Neuronal stem cell (in vitro differentiated cells): ENCODE results near the gene SLC25A1.
"Not testable (repeated sequence)": the region's sequence is repeated elsewhere in the genome, so short reads cannot be mapped to it uniquely, and the experiment has no call there.

ENCODE experiments used
- DNase-seq: peaks from one replicate; pipeline ENCODE4 v3.0.0-alpha.2; 2013; ENCODE audit warnings: low spot score
- H2AFZ ChIP-seq: one replicate; pipeline ENCODE4 v1.6.1; 2013; ENCODE audit warnings: mild to moderate bottlenecking, low read length, inconsistent platforms
- H2AK5ac ChIP-seq: 2 replicates; pipeline ENCODE4 v1.6.1; 2013; ENCODE audit warnings: low read depth, mild to moderate bottlenecking, inconsistent platforms, low read length, moderate library complexity, mixed read lengths
- H2BK120ac ChIP-seq: 2 replicates; pipeline ENCODE4 v1.6.1; 2013; ENCODE audit warnings: low read depth, mild to moderate bottlenecking, inconsistent platforms, low read length, moderate library complexity, mixed read lengths
- H2BK12ac ChIP-seq: one replicate; pipeline ENCODE4 v1.6.1; 2013; ENCODE audit warnings: low read length, inconsistent platforms
- H2BK15ac ChIP-seq: 2 replicates; pipeline ENCODE4 v1.6.1; 2013; ENCODE audit warnings: mild to moderate bottlenecking, low read length, inconsistent platforms, mixed read lengths
- H2BK5ac ChIP-seq: one replicate; pipeline ENCODE4 v1.6.1; 2013; ENCODE audit warnings: inconsistent platforms, mild to moderate bottlenecking, low read length, moderate library complexity
- H3K14ac ChIP-seq: one replicate; pipeline ENCODE4 v1.6.1; 2013; ENCODE audit warnings: low read length, inconsistent platforms
- H3K18ac ChIP-seq: 2 replicates; pipeline ENCODE4 v1.6.1; 2013; ENCODE audit warnings: low read length, inconsistent platforms
- H3K23ac ChIP-seq: 2 replicates; pipeline ENCODE4 v1.6.1; 2013; ENCODE audit warnings: low read depth, mild to moderate bottlenecking, mixed read lengths, low read length, inconsistent platforms; ENCODE audit not compliant: poor library complexity
- H3K27ac ChIP-seq: replicated peaks from 3 replicates; pipeline ENCODE4 v1.5.1; 2013; ENCODE audit warnings: low read length, inconsistent platforms
- H3K27me3 ChIP-seq, 3 experiments: 2 replicates each; pipeline ENCODE4 v1.6.1; 2013; ENCODE audit warnings: low read length in 3 of 3, mild to moderate bottlenecking in 2 of 3, inconsistent platforms in 1 of 3, low read depth in 1 of 3, mixed read lengths in 1 of 3, moderate library complexity in 1 of 3; ENCODE audit not compliant: control insufficient read depth in 3 of 3, insufficient read depth in 3 of 3
- H3K36me3 ChIP-seq, 2 donors: replicated peaks in 1 of 2; 2 replicates each; pipeline ENCODE4 v1.6.1; 2013; ENCODE audit warnings: low read length in 2 of 2; ENCODE audit not compliant: control insufficient read depth in 2 of 2, insufficient read depth in 2 of 2
- H3K4ac ChIP-seq: 2 replicates; pipeline ENCODE4 v1.6.1; 2013; ENCODE audit warnings: inconsistent platforms, mild to moderate bottlenecking, low read length, moderate library complexity
- H3K4me1 ChIP-seq, 2 donors: 1 replicate in 1 of 2; 2 replicates in 1 of 2; pipeline ENCODE4 v1.6.1; 2013; ENCODE audit warnings: low read length in 2 of 2, low read depth in 1 of 2; ENCODE audit not compliant: control insufficient read depth in 2 of 2, insufficient read depth in 1 of 2
- H3K4me2 ChIP-seq: one replicate; pipeline ENCODE4 v1.6.1; 2013; ENCODE audit warnings: mild to moderate bottlenecking, low read length, inconsistent platforms; ENCODE audit not compliant: insufficient read depth, poor library complexity, severe bottlenecking
- H3K4me3 ChIP-seq, 2 donors: 2 replicates each; pipeline ENCODE4 v1.5.1; 2013; ENCODE audit warnings: low read length in 2 of 2, mild to moderate bottlenecking in 2 of 2, inconsistent platforms in 1 of 2, moderate library complexity in 1 of 2
- H3K79me1 ChIP-seq: one replicate; pipeline ENCODE4 v1.6.1; 2013; ENCODE audit warnings: low read depth, mild to moderate bottlenecking, inconsistent platforms, low read length, moderate library complexity
- H3K9ac ChIP-seq: one replicate; pipeline ENCODE4 v1.6.1; 2013; ENCODE audit warnings: mild to moderate bottlenecking, low read depth, low read length, inconsistent platforms; ENCODE audit not compliant: poor library complexity
- H3K9me3 ChIP-seq, 2 donors: replicated peaks in 1 of 2; 2 replicates each; pipeline versions ENCODE3 to v1.6.1; 2013; ENCODE audit warnings: low read length in 2 of 2, mild to moderate bottlenecking in 2 of 2, inconsistent platforms in 1 of 2, low read depth in 1 of 2, mixed read lengths in 1 of 2, moderate library complexity in 1 of 2; ENCODE audit not compliant: control insufficient read depth in 2 of 2, insufficient read depth in 1 of 2
- H4K8ac ChIP-seq: one replicate; pipeline ENCODE4 v1.6.1; 2013; ENCODE audit warnings: low read depth, mild to moderate bottlenecking, inconsistent platforms, low read length, moderate library complexity
- H4K91ac ChIP-seq: one replicate; pipeline ENCODE4 v1.6.1; 2013; ENCODE audit warnings: low read length, low read depth, mild to moderate bottlenecking, inconsistent platforms; ENCODE audit not compliant: poor library complexity
- WGBS, 2 donors: extraction: QIAGEN DNeasy Blood & Tissue Kit; methylation state at CpG; one replicate each; pipeline ENCODE4 v1.1.7; 2013; ENCODE audit warnings: missing lambda C conversion rate in 2 of 2, mixed read lengths in 1 of 2; ENCODE audit not compliant: insufficient read length in 2 of 2, insufficient replicate concordance in 1 of 2; ENCODE audit errors: extremely low coverage in 2 of 2; 5-methylcytosine and 5-hydroxymethylcytosine counted together

The SLC25A1 gene

DNA sequence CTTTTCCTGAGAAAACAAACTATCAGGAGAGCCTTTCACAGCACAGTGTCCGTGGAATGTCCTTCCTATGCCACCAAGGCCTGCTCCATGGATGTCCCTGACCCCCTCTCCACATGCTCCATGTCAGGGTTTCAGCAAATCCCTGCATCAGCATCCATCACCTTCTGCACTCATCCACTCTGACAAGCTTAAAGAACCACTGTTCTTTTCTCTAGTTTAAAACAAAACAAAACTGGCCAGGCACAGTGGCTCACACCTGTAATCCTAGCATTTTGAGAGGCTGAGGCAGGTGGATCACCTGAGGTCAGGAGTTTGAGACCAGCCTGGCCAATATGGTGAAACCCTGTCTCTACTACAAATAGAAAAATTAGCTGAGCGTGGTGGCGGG is 24.3 kb upstream of the SLC25A1 start:
- H3K9ac ChIP-seq, H3K27ac ChIP-seq, H2AK5ac ChIP-seq, H3K4me2 ChIP-seq, H2BK5ac ChIP-seq, H3K4me1 ChIP-seq, H3K4ac ChIP-seq, H3K27me3 ChIP-seq, H3K79me1 ChIP-seq, H2BK120ac ChIP-seq, H3K36me3 ChIP-seq, H3K18ac ChIP-seq, H3K4me3 ChIP-seq, H2AFZ ChIP-seq, H4K91ac ChIP-seq, H3K9me3 ChIP-seq, H4K8ac ChIP-seq, H3K14ac ChIP-seq, H3K23ac ChIP-seq, H2BK12ac ChIP-seq, DNase-seq, H2BK15ac ChIP-seq: not testable (repeated sequence)
- WGBS, 2 donors, result no CpG with 5 or more reads among the region's 3 CpGs

- Histone ChIP-seq H4K91ac (no peak overlapping the region), H3K23ac (peak overlapping the region; percentile 89), H2BK15ac (no peak overlapping the region), H3K4ac (no peak overlapping the region), H3K18ac (no peak overlapping the region), H3K9me3 (no peaks in the 10 kb centered on the region), H3K14ac (no peak overlapping the region), H3K27me3 (no peaks in the 10 kb centered on the region), H3K4me3 (no peak overlapping the region), H3K79me1 (no peaks in the 10 kb centered on the region), H3K4me1 (peaks cover 0 to 2% of the 10 kb centered on the region in 2 donors), H2BK120ac (no peak overlapping the region), H2AK5ac (no peak overlapping the region), H3K27ac (no peak overlapping the region), H2BK12ac (no peak overlapping the region), H3K36me3 (peaks cover 0 to 3% of the 10 kb centered on the region in 2 donors), H2BK5ac (no peak overlapping the region), H4K8ac (no peak overlapping the region), H2AFZ (no peak overlapping the region), H3K9ac (no peak overlapping the region), H3K4me2 (no peak overlapping the region)
- no peak for DNase-seq
- whole genome bisulfite sequencing, 2 donors, result no CpG with 5 or more reads among the region's 18 CpGs
Observed at GRCh38 chr22:19201869-19202798, 23.6 kb upstream of the SLC25A1 start.

DNA sequence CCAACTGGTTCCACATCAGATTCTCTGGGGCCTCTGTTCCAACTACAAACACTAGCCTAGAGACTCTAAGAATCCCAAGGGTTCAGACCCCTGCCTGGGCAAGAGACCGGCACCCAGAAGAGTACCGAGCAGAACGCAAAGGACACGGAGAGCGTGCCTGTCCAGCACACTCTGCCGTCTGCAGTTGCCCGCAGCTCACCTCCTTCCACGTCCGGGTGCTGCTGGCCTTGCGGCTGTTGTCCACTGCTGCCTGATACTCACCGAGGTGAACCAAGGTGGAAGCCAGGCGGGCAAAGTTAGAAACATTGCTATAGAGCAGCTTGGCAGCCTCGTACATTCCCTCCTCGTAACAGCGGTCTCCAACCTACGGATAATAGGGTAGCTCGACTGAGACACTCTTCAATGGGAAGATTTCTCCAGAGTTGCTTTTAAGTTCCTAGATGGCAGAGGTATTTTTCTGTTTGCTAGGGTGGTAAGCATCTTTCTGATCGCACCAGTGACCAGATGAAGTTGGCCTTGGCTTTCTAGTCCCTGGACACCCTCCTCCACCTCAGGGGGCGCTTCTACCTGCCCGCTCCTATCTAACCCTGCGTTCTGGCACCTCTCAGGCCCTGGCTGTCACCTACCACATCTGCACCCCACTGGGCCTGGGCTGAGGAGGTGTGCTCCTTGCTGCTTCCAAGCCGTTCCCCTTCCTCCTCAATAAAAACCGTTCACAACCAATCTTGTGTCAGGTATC is 22.8 kb upstream of the SLC25A1 start:
- H2BK12ac ChIP-seq, result no peak overlapping the region
- no peaks in the 10 kb centered on the region for H3K27me3 ChIP-seq
- no peak overlapping the region for H2BK15ac ChIP-seq
- no peaks in the 10 kb centered on the region for H3K79me1 ChIP-seq
- no peak overlapping the region for H2BK5ac ChIP-seq
- DNase-seq, result no peak
- peaks cover 4% of the 10 kb centered on the region in 2 donors for H3K36me3 ChIP-seq
- H4K8ac ChIP-seq, result no peak overlapping the region
- H3K27ac ChIP-seq, result no peak overlapping the region
- H4K91ac ChIP-seq, result no peak overlapping the region
- no peaks in the 10 kb centered on the region for H3K9me3 ChIP-seq
- peaks cover 0 to 2% of the 10 kb centered on the region in 2 donors for H3K4me1 ChIP-seq
- H3K9ac ChIP-seq, result no peak overlapping the region
- WGBS, 2 donors, result no CpG with 5 or more reads among the region's 23 CpGs
- no peak overlapping the region for H2BK120ac ChIP-seq
- no peak overlapping the region for H3K23ac ChIP-seq
- no peak overlapping the region for H3K4me3 ChIP-seq
- no peak overlapping the region for H3K4ac ChIP-seq
- H2AFZ ChIP-seq, result no peak overlapping the region
- no peak overlapping the region for H3K14ac ChIP-seq
- no peak overlapping the region for H2AK5ac ChIP-seq
- H3K18ac ChIP-seq, result no peak overlapping the region
- no peak overlapping the region for H3K4me2 ChIP-seq

GRCh38 chr22:19199479-19199878 is 20.9 kb upstream of the SLC25A1 start:
- WGBS, 2 donors, result no CpG with 5 or more reads among the region's 8 CpGs
- peaks cover 9 to 10% of the 10 kb centered on the region in 2 donors for H3K36me3 ChIP-seq
- H2BK120ac ChIP-seq, result no peak overlapping the region

More at GRCh38 chr22:19199479-19199878, 20.9 kb upstream of the SLC25A1 start:
- no peaks in the 10 kb centered on the region for H3K9me3 ChIP-seq
- H4K91ac ChIP-seq, result no peak overlapping the region
- H3K14ac ChIP-seq, result no peak overlapping the region
- H3K9ac ChIP-seq, result no peak overlapping the region
- H2AK5ac ChIP-seq, result no peak overlapping the region
- H3K79me1 ChIP-seq, result no peaks in the 10 kb centered on the region
- no peak overlapping the region for H2BK15ac ChIP-seq
- no peak overlapping the region for H3K4ac ChIP-seq
- H3K4me2 ChIP-seq, result no peak overlapping the region
- no peak overlapping the region for H2AFZ ChIP-seq
- H3K27ac ChIP-seq, result no peak overlapping the region
- peaks cover 0 to 2% of the 10 kb centered on the region in 2 donors for H3K4me1 ChIP-seq
- no peak overlapping the region for H3K18ac ChIP-seq
- H3K23ac ChIP-seq, result no peak overlapping the region
- no peak overlapping the region for H3K4me3 ChIP-seq
- no peak overlapping the region for H4K8ac ChIP-seq
- no peak overlapping the region for H2BK12ac ChIP-seq
- no peak overlapping the region for H2BK5ac ChIP-seq
- DNase-seq, result no peak
- H3K27me3 ChIP-seq, result no peaks in the 10 kb centered on the region
